Ovary (tissue), 9 donors: ENCODE results near the gene ERBB2. TPM values are rescaled to one million over a fixed set of nuclear protein-coding genes. Genes with fewer than 3 reads are reported as not detected.
"Not testable (repeated sequence)": the region's sequence is repeated elsewhere in the genome, so short reads cannot be mapped to it uniquely, and the experiment has no call there.

Experiments used
- DNase-seq, 5 donors: peaks; one replicate each; pipeline ENCODE4 v3.0.0-alpha.2; 2019 to 2020
- H3K27ac ChIP-seq, 2 donors: fragments of 200-600 bp; one replicate each; pipeline versions ENCODE4 v1.5.1 to v1.8.0; 2019 to 2022
- H3K27me3 ChIP-seq: fragments of 200-600 bp; one replicate; pipeline ENCODE4 v1.8.0; 2022
- H3K36me3 ChIP-seq: fragments of 200-600 bp; sonication (generic); one replicate; pipeline ENCODE4 v1.5.1; 2019
- H3K4me1 ChIP-seq: one replicate; pipeline ENCODE4 v1.8.1; 2013; ENCODE audit warnings: mild to moderate bottlenecking, moderate library complexity; ENCODE audit not compliant: insufficient read depth
- H3K4me3 ChIP-seq: fragments of 200-600 bp; sonication (generic); one replicate; pipeline ENCODE4 v1.5.1; 2017
- H3K9me3 ChIP-seq, 2 donors: fragments of 200-600 bp in 1 of 2; sonication (generic) in 1 of 2; one replicate each; pipeline versions ENCODE4 v1.5.1 to v1.8.1; 2013 to 2019; ENCODE audit warnings: mild to moderate bottlenecking in 1 of 2, moderate library complexity in 1 of 2
- CTCF ChIP-seq, 3 donors: fragments of 450-650 bp in 2 of 3; fragments of 200-600 bp in 1 of 3; IDR thresholded peaks; one replicate each; pipeline versions ENCODE4 v1.5.1 to v1.8.0; 2016 to 2022; ENCODE audit warnings: antibody characterized with exemption in 3 of 3, mild to moderate bottlenecking in 1 of 3
- EP300 ChIP-seq: sonication (generic); formaldehyde crosslinking; IDR thresholded peaks from one replicate; pipeline ENCODE4 v1.6.1; 2017; ENCODE audit warnings: antibody characterized with exemption
- POLR2A ChIP-seq: fragments of 450-650 bp; IDR thresholded peaks from one replicate; pipeline ENCODE4 v1.6.1; 2017; ENCODE audit warnings: antibody characterized with exemption, mild to moderate bottlenecking, moderate library complexity
- WGBS, 3 donors: extraction: QIAGEN DNeasy Blood & Tissue Kit in 1 of 3; methylation state at CpG; one replicate each; pipeline versions ENCODE4 v1.1.5 to v1.1.7; 2013 to 2017; 5-methylcytosine and 5-hydroxymethylcytosine counted together
- intact Hi-C, 4 donors: fragments of 100-400 bp; cut with DNase I; formaldehyde crosslinking; loops; one replicate each; pipeline versions ENCODE4 v1.11.0 to v1.15.1; 2022 to 2023
- polyA plus RNA-seq, 2 donors: library from polyadenylated mRNA; stranded (reverse); fragments of 200-250 nt in 1 of 2; fragments of 350-450 nt in 1 of 2; fragmentation: Illumina TruSeq in 1 of 2; extraction: RNeasy Lipid Tissue Mini Kit (QIAGEN cat#74804) in 1 of 2; gene quantifications; one replicate each; pipeline ENCODE4 v1.2.3, GENCODE V29; 2013 to 2014
- total RNA-seq, 7 donors: library from RNA; depleted of rRNA in 2 of 7; stranded (reverse); fragments of >200 nt in 2 of 7; fragmentation: NEBNext Ultra II Directional in 3 of 7; extraction: Animal tissue kit (Norgen Biotek cat#: 25700) in 3 of 7; gene quantifications; one replicate each; pipeline versions ENCODE4 v1.1.0 to v1.2.4, GENCODE V29; 2016 to 2023
- donor health status: DM: no; HTN: no; CAD: no; lungs with moderate emphysema.
- donor health status: DM: no; HTN: no; CAD: no.
- donor health status: Bipolar disorder and iron deficiency.
- donor health status: DM: yes; HTN: yes; CAD: no.
- donor health status: DM: no; HTN: no; CAD: no.
- donor health status: DM: yes; HTN: yes; CAD: no.

The ERBB2 gene
- total and polyA plus RNA-seq, 9 donors = 20.1 to 66.3 (median 50.6) TPM

DNA sequence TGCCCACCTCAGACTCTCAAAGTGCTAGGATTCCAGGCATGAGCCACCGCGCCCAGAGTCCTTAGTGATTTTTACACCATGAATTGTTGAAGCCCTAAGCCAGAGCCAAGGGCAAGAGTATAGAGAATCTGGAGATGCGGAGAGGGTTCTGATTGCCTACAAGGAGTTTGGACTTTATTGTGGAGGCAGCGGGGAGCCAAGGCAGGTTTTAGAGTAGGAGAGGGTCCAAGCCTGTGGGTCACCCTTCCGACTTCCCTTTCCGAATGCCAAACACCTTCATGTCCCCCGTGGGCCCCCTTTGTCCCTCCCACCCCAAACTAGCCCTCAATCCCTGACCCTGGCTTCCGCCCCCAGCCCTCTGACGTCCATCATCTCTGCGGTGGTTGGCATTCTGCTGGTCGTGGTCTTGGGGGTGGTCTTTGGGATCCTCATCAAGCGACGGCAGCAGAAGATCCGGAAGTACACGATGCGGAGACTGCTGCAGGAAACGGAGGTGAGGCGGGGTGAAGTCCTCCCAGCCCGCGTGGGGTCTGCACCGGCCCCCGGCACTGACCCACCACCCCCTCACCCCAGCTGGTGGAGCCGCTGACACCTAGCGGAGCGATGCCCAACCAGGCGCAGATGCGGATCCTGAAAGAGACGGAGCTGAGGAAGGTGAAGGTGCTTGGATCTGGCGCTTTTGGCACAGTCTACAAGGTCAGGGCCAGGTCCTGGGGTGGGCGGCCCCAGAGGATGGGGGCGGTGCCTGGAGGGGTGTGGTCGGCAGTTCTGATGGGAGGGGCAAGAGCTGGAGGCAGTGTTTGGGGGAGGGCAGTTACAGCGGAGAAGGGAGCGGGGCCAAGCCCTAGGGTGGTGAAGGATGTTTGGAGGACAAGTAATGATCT is 23.3 kb downstream of the ERBB2 start:
- Histone ChIP-seq H3K36me3 (no peaks in the 10 kb centered on the region), H3K9me3 (no peaks in the 10 kb centered on the region), H3K4me1 (no peaks in the 10 kb centered on the region), H3K27me3 (no peaks in the 10 kb centered on the region), H3K27ac (no peak overlapping the region), H3K4me3 (no peak overlapping the region)
- no peak for DNase-seq
- no peak for TF ChIP-seq POLR2A
- no peak for TF ChIP-seq CTCF (IDR thresholded peaks at IDR 0.05)
- TF ChIP-seq EP300 = no peak
- intact Hi-C loops = no loop called here
- 77 to 85% (median 80%) methylated on average over 34 of the region's 34 CpGs for WGBS, 3 donors

DNA sequence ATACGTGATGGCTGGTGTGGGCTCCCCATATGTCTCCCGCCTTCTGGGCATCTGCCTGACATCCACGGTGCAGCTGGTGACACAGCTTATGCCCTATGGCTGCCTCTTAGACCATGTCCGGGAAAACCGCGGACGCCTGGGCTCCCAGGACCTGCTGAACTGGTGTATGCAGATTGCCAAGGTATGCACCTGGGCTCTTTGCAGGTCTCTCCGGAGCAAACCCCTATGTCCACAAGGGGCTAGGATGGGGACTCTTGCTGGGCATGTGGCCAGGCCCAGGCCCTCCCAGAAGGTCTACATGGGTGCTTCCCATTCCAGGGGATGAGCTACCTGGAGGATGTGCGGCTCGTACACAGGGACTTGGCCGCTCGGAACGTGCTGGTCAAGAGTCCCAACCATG is 24.9 kb downstream of the ERBB2 start:
- intact Hi-C loops = no loop called here
- no peaks in the 10 kb centered on the region for H3K4me1 ChIP-seq
- H3K27me3 ChIP-seq = no peaks in the 10 kb centered on the region
- 94 to 95% (median 94%) methylated on average over 13 of the region's 13 CpGs for WGBS, 3 donors
- no peak overlapping the region for H3K4me3 ChIP-seq
- no peak overlapping the region for H3K27ac ChIP-seq
- DNase-seq = no peak
- H3K9me3 ChIP-seq = no peaks in the 10 kb centered on the region
- no peaks in the 10 kb centered on the region for H3K36me3 ChIP-seq
- TF ChIP-seq CTCF (IDR thresholded peaks at IDR 0.05) (no peak), POLR2A (no peak), EP300 (no peak)

- intact Hi-C loops, H3K4me1 ChIP-seq, H3K4me3 ChIP-seq, DNase-seq, H3K36me3 ChIP-seq, H3K27me3 ChIP-seq, H3K9me3 ChIP-seq, H3K27ac ChIP-seq: not testable (repeated sequence)
- 96 to 100% (median 97%) methylated on average over 1 of the region's 1 CpG for WGBS, 3 donors
These were observed 26.1 kb downstream of the ERBB2 start for GRCh38 chr17:39725923-39726322.

DNA sequence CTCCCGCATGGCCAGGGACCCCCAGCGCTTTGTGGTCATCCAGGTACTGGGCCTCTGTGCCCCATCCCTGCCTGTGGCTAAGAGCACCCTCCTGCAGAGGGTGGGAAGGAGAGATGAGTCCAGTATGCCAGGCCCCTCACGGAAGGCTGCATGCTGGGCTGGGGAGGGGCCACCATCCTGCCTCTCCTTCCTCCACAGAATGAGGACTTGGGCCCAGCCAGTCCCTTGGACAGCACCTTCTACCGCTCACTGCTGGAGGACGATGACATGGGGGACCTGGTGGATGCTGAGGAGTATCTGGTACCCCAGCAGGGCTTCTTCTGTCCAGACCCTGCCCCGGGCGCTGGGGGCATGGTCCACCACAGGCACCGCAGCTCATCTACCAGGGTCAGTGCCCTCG is 26.8 kb downstream of the ERBB2 start:
- intact Hi-C loops = no loop called here
- H3K27ac ChIP-seq = no peak overlapping the region
- no peaks in the 10 kb centered on the region for H3K9me3 ChIP-seq
- no peak overlapping the region for H3K4me3 ChIP-seq
- no peak for TF ChIP-seq CTCF (IDR thresholded peaks at IDR 0.05)
- H3K4me1 ChIP-seq = no peaks in the 10 kb centered on the region
- 83 to 86% (median 86%) methylated on average over 9 of the region's 9 CpGs for WGBS, 3 donors
- DNase-seq = no peak
- no peaks in the 10 kb centered on the region for H3K36me3 ChIP-seq
- no peaks in the 10 kb centered on the region for H3K27me3 ChIP-seq

GRCh38 chr17:39727556-39727955 is 27.7 kb downstream of the ERBB2 start:
- 61 to 66% (median 63%) methylated on average over 9 to 10 of the region's 10 CpGs for WGBS, 3 donors
- intact Hi-C loops = no loop called here
- Histone ChIP-seq H3K9me3 (no peaks in the 10 kb centered on the region), H3K27ac (no peak overlapping the region), H3K36me3 (no peaks in the 10 kb centered on the region), H3K27me3 (no peaks in the 10 kb centered on the region), H3K4me1 (no peaks in the 10 kb centered on the region), H3K4me3 (no peak overlapping the region)
- no peak for DNase-seq
- TF ChIP-seq POLR2A (no peak), CTCF (IDR thresholded peaks at IDR 0.05) (no peak), EP300 (no peak)
